HG03045 (cell line): Measurements from ENCODE around the gene SBF2.
"Not testable (repeated sequence)": the region's sequence is repeated elsewhere in the genome, so short reads cannot be mapped to it uniquely, and the experiment has no call there.

Source experiments
- ATAC-seq: cut with Tn5 transposase; IDR thresholded peaks from one replicate; pipeline ENCODE4 v1.9.1; 2021; ENCODE audit warnings: mild to moderate bottlenecking, moderate library complexity; ENCODE audit not compliant: unreplicated experiment

Gene SBF2

DNA sequence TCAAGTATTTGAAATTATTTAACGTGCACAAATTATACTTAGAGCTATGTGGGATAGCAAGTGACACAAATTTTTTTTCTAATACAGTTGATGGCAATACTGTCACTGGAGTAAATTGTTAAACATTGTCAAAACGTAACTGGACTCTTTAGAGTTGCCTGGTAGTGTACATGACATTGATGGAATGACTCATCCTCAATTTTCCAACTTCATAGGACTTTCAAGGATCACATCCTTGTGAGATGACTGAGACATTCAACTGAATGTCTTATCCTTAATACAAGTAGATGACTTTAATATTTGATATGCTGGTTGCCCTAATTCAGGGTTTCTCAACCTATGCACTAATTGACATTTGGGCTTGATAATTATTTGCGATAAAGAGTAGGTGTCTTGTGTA, 320.1 kb downstream of the SBF2 start:
- no peak for ATAC-seq

DNA sequence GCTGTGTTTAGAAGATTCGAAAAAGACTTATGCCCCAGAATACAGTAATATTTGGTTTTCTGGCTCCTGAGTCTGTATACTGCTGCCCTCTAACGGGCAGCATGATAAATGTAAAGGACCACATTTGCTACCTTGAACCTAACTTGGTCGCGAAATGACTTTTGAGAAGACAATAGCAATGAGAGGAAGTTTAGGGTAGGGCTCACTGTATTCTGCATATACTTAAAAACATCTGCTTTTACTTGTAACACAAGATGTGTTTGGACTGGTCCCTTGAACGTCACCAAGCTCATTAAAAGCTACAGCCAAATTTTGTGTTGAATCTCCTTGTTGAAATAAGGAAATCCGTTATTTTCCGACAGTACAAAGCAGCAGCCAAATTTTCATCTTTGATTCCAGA, 321.0 kb downstream of the SBF2 start:
- no peak for ATAC-seq

- ATAC-seq = no peak
Measured at GRCh38 chr11:9971894-9972293, 322.1 kb downstream of the SBF2 start.

GRCh38 chr11:9969068-9969467, 325.0 kb downstream of the SBF2 start:
- ATAC-seq = no peak

DNA sequence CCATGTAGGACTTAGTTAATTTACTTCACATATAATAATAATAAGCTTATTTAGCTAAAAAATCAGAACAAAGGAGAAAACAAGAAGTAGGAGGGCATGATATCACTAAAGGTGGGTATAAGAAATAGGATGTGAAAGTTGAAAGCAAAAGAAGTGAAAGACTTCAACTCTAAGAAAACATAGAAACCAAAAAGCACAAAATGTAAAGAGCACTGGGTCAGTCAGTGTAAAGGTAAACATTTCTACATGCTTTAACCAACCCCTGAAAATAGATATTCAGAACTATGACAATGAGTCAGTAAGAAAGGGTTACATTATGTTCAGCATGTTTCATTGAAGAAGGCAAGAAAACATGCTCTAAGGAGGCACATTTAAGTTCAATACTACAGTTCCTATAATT, 331.3 kb downstream of the SBF2 start:
- peak; percentile 80 for ATAC-seq

GRCh38 chr11:9957072-9957471, 336.9 kb downstream of the SBF2 start:
- ATAC-seq = no peak

DNA sequence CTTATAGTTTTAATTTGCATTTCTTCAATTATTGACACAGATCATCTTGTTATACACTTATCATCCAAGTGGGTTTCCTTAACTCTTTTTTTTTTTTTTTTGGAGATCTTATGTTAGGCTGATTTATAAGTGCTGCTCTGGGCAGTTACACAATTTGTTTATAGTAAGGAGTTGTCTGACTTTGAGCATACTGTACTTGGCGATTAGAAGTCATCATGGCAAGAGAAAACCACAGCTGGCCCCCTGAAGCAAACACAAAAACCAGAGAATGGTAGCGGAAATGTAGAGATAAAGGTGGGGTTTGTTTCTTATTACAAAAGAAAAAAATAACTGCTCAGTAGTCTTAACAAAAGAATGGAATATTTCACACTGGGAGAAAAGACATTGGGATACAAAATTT, 337.5 kb downstream of the SBF2 start:
- ATAC-seq = no peak

DNA sequence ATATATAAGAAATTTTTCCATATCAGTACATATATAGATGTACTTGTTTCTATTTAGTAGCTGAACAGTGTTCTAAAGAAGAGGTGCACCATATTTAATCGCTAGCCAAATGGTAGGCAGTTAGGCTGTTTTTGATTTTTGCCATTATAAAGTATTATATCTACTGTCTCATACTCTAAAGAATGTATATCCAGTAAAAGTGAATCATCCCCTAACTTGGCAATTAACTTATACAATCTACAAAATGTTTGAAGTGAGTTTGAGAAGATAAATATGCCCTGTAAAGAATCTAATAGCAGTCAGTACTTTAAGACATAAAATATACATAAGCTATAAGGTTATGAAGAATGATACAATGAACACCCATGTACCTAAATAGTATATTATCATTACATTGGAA, 338.6 kb downstream of the SBF2 start:
- no peak for ATAC-seq

GRCh38 chr11:9953994-9954626, 339.9 kb downstream of the SBF2 start:
- ATAC-seq = no peak

DNA sequence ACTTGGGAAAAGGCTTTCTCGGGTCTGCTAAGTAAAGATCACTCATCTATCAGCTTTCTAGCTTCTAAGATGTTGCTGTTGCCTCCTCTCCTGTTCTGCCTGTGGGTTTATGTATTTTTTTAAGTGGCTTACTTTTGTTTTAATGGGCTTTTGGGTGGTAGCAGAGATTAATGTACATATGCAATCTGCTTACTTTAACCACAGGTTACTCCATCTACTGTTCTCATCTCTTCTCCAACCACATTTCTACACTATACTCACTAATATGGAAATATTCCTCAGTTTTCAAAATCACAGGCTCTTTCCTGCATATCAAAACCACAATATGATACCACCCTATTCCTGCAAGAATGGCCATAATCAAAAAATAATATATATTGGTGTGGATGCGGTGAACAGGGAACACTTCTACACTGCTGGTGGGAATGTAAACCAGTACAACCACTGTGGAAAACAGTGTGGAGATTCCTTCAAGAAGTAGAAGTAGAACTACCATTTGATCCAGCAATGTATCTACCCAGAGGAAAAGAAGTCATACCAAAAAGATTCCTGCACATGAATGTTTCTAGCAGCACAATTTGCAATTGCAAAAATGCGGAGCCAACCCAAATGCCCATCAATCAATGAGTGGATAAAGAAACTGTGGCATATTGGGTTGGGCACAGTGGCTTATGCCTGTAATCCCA, 341.4 kb downstream of the SBF2 start:
- ATAC-seq = no peak

- no peak for ATAC-seq
Measured at GRCh38 chr11:9951807-9952206, 342.2 kb downstream of the SBF2 start.

DNA sequence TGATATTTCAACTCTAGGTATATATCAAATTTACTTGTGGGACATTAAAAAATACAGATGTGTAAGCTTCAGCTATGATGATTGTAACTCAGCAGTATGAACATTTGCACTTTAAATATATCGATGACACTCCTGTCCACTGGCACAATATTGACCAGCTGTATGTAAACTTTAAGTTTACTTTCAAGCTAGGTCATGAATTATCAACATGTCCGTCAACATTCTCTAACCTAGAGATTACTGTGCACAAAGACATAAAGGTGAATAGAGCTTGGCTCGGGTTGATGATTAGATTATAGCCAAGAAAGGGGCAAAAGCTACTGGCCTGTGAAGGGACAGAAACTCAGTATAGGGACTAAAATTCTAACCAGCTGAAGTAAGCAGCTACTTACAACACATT, 343.6 kb downstream of the SBF2 start:
- no peak for ATAC-seq

- no peak for ATAC-seq
Measured at GRCh38 chr11:9947231-9947864, 346.7 kb downstream of the SBF2 start.

- ATAC-seq = not testable (repeated sequence)
Measured at GRCh38 chr11:9945680-9946079, 348.3 kb downstream of the SBF2 start.

GRCh38 chr11:9943386-9944110, 350.5 kb downstream of the SBF2 start:
- ATAC-seq = no peak

DNA sequence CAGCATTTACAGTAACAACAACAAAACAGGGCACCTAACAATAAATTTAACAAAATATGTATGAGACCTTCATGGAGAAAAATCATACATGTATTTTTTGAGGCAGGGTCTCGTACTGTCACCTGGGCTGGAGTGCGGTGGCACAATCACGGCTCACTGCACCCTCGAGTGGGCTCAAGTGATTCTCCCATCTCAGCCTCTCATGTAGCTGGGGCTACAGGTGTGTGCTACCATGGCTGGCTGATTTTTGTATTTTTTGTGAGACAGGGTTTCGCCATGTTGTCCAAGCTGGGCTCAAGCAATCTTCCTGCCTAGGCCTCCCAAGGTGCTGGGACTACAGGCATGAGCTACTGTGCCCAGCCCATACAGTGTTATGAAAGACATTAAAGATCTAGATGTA, 352.0 kb downstream of the SBF2 start:
- ATAC-seq = no peak

DNA sequence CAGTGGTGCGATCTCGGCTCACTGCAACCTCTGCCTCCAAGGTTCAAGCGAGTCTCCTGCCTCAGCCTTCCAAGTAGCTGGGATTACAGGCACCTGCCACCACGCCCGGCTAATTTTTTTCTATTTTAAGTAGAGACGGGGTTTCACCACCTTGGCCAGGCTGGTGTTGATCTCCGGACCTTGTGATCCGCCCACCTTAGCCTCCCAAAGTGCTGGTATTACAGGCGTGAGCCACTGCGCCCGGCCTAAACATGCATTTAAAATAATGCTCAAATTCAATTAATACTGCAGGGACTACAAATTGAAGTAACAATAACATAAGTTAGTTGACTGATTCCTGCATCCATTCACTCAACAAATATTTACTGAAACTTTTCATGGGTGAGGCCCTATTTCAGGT, 354.9 kb downstream of the SBF2 start:
- ATAC-seq = not testable (repeated sequence)

DNA sequence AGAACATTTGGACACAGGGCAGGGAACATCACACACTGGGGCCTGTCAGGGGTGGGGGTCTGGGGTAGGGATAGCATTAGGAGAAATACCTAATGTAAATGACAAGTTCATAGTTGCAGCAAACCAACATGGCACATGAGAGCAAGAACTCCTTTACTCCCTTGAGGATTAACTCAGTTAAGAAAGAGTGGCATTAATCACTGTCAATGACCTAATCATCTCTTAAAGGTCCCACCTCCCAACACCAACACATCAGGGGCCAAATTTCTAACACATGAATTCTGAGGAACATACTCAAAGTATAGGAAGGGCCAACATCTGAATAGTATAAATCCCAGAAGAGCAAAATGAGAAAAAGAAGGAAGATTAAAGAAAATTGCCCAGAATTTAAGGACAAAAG, 357.3 kb downstream of the SBF2 start:
- ATAC-seq = no peak

GRCh38 chr11:9932843-9933242, 361.2 kb downstream of the SBF2 start:
- not testable (repeated sequence) for ATAC-seq

- ATAC-seq = not testable (repeated sequence)
Measured at GRCh38 chr11:9930562-9931331, 363.3 kb downstream of the SBF2 start.

DNA sequence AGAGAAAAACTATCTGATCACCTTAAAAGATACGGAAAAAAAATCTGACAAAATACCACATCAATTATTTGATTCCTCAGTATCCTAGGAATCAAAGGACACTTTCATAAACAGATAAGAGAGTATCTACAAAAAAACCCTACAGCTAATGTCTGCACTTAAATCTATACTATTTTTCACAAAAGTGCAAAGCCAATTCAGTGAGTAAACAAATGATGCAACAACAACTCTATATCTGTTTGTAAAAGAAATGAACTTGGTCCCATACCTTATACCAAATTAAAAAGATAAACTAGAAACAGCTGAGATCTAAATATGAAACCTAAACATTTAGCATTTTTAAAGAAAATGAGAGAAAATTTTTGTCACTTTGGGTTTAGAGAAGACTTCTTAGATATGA, 366.3 kb downstream of the SBF2 start:
- ATAC-seq = no peak
